ENCODE measurements around the gene CSTF1.
A peak's percentile ranks its signal among the peaks of the same experiment; 100 is the strongest.
"Not testable (repeated sequence)": the region's sequence is repeated elsewhere in the genome, so short reads cannot be mapped to it uniquely, and the experiment has no call there.

CSTF1 gene

GRCh38 chr20:56400001-56400640 lies 7.7 kb downstream of the CSTF1 start:
- peak; percentile 78 for TF ChIP-seq CTCF (IDR thresholded peaks at IDR 0.05; ENCODE audit: insufficient read depth, low read depth, low read length, missing control alignments)
- peak; percentile 74 for DNase-seq (ENCODE audit: low read depth)
- no peak overlapping the region for H3K4me3 ChIP-seq (ENCODE audit: low read depth, low read length)

- DNase-seq (ENCODE audit: low read depth) = no peak
- no peak overlapping the region for H3K4me3 ChIP-seq (ENCODE audit: low read depth, low read length)
- TF ChIP-seq CTCF (IDR thresholded peaks at IDR 0.05; ENCODE audit: insufficient read depth, low read depth, low read length, missing control alignments) = no peak
Measured at GRCh38 chr20:56403465-56403864, 11.0 kb downstream of the CSTF1 start.

DNA sequence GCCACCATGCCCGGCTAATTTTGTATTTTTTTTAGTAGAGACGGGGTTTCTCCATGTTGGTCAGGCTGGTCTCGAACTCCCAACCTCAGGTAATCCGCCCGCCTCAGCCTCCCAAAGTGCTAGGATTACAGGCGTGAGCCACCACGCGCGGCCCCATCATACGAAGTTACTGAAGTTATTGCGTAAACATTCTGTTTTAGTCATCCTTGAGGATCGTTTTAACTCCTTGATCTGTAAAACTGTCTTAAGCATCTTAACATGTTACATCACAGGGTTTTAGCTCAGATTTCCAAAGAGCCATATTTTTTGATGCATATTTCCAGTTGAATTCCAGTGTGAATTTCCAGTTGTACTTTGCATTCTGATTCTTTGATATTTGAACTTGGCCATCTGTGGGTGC lies 12.9 kb downstream of the CSTF1 start:
- not testable (repeated sequence) for H3K4me3 ChIP-seq (ENCODE audit: low read depth, low read length); DNase-seq (ENCODE audit: low read depth)

DNA sequence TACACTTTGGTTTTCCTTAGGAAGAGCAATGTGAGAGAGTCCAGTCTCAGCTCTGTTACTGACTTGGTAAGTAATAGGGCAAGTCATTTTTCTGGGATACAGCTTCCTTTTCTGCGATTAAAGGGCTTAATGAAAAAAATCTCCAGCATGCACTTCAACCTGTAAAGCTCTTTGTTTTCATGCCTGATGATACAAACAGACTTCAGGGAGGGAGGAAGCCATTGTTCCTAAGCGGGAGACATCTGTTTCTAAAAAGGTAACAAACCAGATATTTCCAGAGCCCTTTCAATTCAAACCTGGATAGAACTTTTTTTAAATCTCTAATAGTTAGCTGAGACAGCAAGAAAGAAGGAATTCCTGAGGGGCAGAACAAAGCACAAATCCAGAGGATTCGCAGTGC lies 14.5 kb downstream of the CSTF1 start:
- TF ChIP-seq CTCF (IDR thresholded peaks at IDR 0.05; ENCODE audit: insufficient read depth, low read depth, low read length, missing control alignments) = no peak
- no peak for DNase-seq (ENCODE audit: low read depth)
- no peak overlapping the region for H3K4me3 ChIP-seq (ENCODE audit: low read depth, low read length)

DNA sequence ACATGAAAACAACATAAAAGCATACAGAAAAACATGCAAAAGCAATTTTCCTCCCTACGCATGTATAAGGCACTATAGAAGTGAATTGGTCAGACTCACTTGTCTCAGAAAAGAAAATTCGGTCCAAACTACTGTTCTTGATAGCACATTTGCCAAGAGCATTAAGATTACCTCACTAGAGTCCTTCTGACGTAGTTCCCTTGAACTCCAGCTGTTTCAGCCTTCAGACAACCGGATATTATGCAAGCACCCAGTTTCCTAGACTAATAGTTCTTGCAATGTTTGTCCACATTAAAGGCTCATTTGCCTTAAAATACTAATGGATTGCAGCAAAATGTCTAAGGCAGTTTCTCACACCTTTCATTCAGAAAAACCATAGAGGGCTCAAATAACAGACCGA lies 17.1 kb downstream of the CSTF1 start:
- H3K4me3 ChIP-seq (ENCODE audit: low read depth, low read length) = no peak overlapping the region
- no peak for TF ChIP-seq CTCF (IDR thresholded peaks at IDR 0.05; ENCODE audit: insufficient read depth, low read depth, low read length, missing control alignments)
- no peak for DNase-seq (ENCODE audit: low read depth)

- DNase-seq (ENCODE audit: low read depth) = no peak
- no peak for TF ChIP-seq CTCF (IDR thresholded peaks at IDR 0.05; ENCODE audit: insufficient read depth, low read depth, low read length, missing control alignments)
- no peak overlapping the region for H3K4me3 ChIP-seq (ENCODE audit: low read depth, low read length)
Measured at GRCh38 chr20:56409956-56410355, 17.5 kb downstream of the CSTF1 start.

GRCh38 chr20:56411287-56411686 lies 18.8 kb downstream of the CSTF1 start:
- DNase-seq (ENCODE audit: low read depth); H3K4me3 ChIP-seq (ENCODE audit: low read depth, low read length): not testable (repeated sequence)

GRCh38 chr20:56411759-56412472 lies 19.5 kb downstream of the CSTF1 start, which contains the start of gene CASS4:
TSS of gene CASS4 (plus strand) at chr20:56412260. CDS start at chr20:56412459, 199 bp downstream.
- TF ChIP-seq CTCF (IDR thresholded peaks at IDR 0.05; ENCODE audit: insufficient read depth, low read depth, low read length, missing control alignments) = no peak
- H3K4me3 ChIP-seq (ENCODE audit: low read depth, low read length) = no peak within 1 kb of the TSS
- DNase-seq (ENCODE audit: low read depth) = no peak

All from GM12865 (cell line).